Spleen (tissue), 7 donors: ENCODE data around the gene FOXF1.

Experiments used
- CTCF ChIP-seq, 11 experiments: fragments of 200-600 bp in 7 of 11; fragments of 450-650 bp in 4 of 11; sonication (generic) in 4 of 11; IDR thresholded peaks in 8 of 11; conservative IDR thresholded peaks in 3 of 11; 1 replicate in 7 of 11; 2 replicates in 4 of 11; pipeline versions ENCODE4 v1.4.0 to v1.8.0; 2016 to 2021; ENCODE audit warnings: antibody characterized with exemption in 11 of 11, inconsistent platforms in 4 of 11, mild to moderate bottlenecking in 1 of 11
- POLR2A ChIP-seq, 3 donors: fragments of 450-650 bp; IDR thresholded peaks; one replicate each; pipeline ENCODE4 v1.5.1; 2017; ENCODE audit warnings: antibody characterized with exemption in 3 of 3, mild to moderate bottlenecking in 1 of 3
- donor health status: DM: no; HTN: no; CAD: no; lungs with moderate emphysema.
- donor health status: DM: no; HTN: no; CAD: no.
- donor health status: DM: no; HTN: no; CAD: no.

GRCh38 chr16:86467490-86467889 lies 42.8 kb upstream of the FOXF1 start:
- TF ChIP-seq CTCF (IDR thresholded peaks at IDR 0.05 in 8 of 11, conservative IDR thresholded peaks at IDR 0.05 in 3 of 11) (no peak), POLR2A (IDR thresholded peaks at IDR 0.05) (no peak)
